Astrocyte of the cerebellum (primary cell): ENCODE data around the gene NDUFS6.

Source experiments
- DNase-seq: peaks from one replicate; pipeline ENCODE4 v3.0.0-alpha.2; 2011; ENCODE audit warnings: low read depth
- H3K4me3 ChIP-seq: 2 replicates; pipeline ENCODE4 v1.5.1; 2011; ENCODE audit warnings: mild to moderate bottlenecking, low read depth, low read length, moderate library complexity
- in situ Hi-C: cut with HindIII; loops from 2 replicates; pipeline ENCODE4 v1.10.0; 2017; ENCODE audit warnings: low sequenced_read_pairs
- TF ChIP-seq, protein P1 (sequence below): IDR thresholded peaks from 2 replicates; pipeline ENCODE4 v1.5.1; 2012; ENCODE audit warnings: low read length, low read depth, moderate library complexity, mild to moderate bottlenecking; ENCODE audit errors: missing control alignments

NDUFS6 gene

DNA sequence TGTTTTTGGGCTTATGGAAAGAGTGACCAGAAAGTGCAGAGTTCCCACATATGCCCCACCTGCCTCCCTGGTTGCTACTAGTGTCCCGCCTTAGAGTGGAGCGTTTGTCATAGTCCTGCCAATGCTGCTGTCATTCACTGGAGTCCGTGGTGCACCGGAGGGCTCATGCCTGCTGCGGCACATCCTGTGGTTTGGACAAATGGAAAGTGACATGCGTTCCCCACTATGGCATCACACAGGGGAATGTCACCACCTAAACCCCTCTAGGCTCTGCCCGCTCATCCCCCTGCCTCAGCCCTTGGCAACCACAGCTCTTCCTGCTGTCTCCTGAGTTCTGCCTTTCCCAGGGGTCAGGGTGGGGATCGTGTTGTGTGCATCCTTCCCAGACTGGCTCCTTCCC is 52.3 kb downstream of the NDUFS6 start:
- TF ChIP-seq, protein P1, sequence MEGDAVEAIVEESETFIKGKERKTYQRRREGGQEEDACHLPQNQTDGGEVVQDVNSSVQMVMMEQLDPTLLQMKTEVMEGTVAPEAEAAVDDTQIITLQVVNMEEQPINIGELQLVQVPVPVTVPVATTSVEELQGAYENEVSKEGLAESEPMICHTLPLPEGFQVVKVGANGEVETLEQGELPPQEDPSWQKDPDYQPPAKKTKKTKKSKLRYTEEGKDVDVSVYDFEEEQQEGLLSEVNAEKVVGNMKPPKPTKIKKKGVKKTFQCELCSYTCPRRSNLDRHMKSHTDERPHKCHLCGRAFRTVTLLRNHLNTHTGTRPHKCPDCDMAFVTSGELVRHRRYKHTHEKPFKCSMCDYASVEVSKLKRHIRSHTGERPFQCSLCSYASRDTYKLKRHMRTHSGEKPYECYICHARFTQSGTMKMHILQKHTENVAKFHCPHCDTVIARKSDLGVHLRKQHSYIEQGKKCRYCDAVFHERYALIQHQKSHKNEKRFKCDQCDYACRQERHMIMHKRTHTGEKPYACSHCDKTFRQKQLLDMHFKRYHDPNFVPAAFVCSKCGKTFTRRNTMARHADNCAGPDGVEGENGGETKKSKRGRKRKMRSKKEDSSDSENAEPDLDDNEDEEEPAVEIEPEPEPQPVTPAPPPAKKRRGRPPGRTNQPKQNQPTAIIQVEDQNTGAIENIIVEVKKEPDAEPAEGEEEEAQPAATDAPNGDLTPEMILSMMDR: no peak
- in situ Hi-C loops: no loop called here

GRCh38 chr5:1855075-1855474 is 53.9 kb downstream of the NDUFS6 start:
- TF ChIP-seq, protein P1: no peak
- in situ Hi-C loops: no loop called here
- no peak overlapping the region for H3K4me3 ChIP-seq
- DNase-seq: no peak

More for the DNA sequence above, 52.3 kb downstream of the NDUFS6 start:
- DNase-seq: no peak
- H3K4me3 ChIP-seq: no peak overlapping the region

GRCh38 chr5:1855596-1855995 is 54.4 kb downstream of the NDUFS6 start:
- in situ Hi-C loops: no loop called here
- H3K4me3 ChIP-seq: no peak overlapping the region
- TF ChIP-seq, protein P1: no peak
- no peak for DNase-seq

GRCh38 chr5:1856596-1857255 is 55.5 kb downstream of the NDUFS6 start:
- TF ChIP-seq, protein P1: no peak
- DNase-seq: no peak
- H3K4me3 ChIP-seq: peak overlapping the region; percentile 14
- in situ Hi-C loops: no loop called here

DNA sequence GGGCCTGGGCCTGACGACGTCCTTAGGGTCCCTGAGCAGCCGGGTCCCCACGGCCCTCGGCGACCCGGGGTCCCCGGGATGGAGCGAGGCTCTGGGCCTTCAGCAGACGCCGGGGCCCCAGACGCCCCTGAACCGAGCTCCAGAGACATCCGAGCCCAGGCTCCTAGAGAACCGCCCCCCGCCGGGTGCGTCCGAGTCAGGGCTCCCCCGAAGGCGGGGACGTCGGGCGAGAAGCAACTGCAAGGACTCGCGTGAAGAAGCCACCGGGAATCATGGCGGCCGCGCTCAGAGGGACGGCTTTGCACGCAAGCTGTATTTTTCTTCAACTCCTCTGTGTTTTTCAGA is 56.0 kb downstream of the NDUFS6 start:
- in situ Hi-C loops: no loop called here
- no peak overlapping the region for H3K4me3 ChIP-seq

DNA sequence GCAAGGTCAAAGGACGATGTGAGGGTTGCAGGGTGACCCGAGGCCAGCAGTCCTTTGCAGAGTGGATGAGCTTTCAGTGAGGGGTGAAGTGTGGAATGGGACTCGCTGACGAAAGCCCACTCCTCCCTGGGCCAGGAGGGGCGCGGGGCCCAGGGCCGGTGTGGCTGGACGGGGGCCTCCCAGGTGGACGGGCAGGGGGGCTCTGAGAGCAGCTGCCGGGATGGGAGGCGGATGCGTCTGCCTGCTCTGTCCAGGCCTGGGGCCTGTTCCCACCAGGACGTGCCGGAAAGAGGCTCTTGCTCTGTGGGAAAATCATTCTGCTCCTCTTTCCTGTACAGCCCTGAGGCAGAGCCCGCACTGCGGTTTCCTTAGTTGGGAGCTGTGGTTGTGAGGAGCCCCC is 57.2 kb downstream of the NDUFS6 start:
- TF ChIP-seq, protein P1: no peak
- no peak overlapping the region for H3K4me3 ChIP-seq
- no peak for DNase-seq
- in situ Hi-C loops: no loop called here

More for the DNA sequence above, 56.0 kb downstream of the NDUFS6 start:
- DNase-seq: no peak
- TF ChIP-seq, protein P1: no peak
